Motor neuron (in vitro differentiated cells): ENCODE results near the gene ZDHHC24. TPM values are rescaled to one million over a fixed set of nuclear protein-coding genes. Genes with fewer than 3 reads are reported as not detected.
A peak's percentile ranks its signal among the peaks of the same experiment; 100 is the strongest.

Experiments used
- ATAC-seq, 8 experiments: fragments of 200-7000 bp; cut with Tn5 transposase; replicated peaks in 6 of 8; 2 replicates each; pipeline ENCODE4 v1.8.0; 2021; ENCODE audit warnings: mild to moderate bottlenecking in 8 of 8, moderate library complexity in 8 of 8
- H3K27ac ChIP-seq, 2 donors: fragments of 250-450 bp; sonication (Bioruptor Pico); 2 replicates each; pipeline ENCODE4 v1.9.0; 2021; ENCODE audit warnings: antibody characterized with exemption in 2 of 2, mild to moderate bottlenecking in 2 of 2, moderate library complexity in 1 of 2
- H3K4me1 ChIP-seq, 2 donors: fragments of 250-450 bp; sonication (Bioruptor Pico); replicated peaks in 1 of 2; 2 replicates each; pipeline ENCODE4 v1.6.1; 2021; ENCODE audit warnings: antibody characterized with exemption in 2 of 2, mild to moderate bottlenecking in 2 of 2, moderate library complexity in 1 of 2
- H3K4me3 ChIP-seq, 5 donors: fragments of 250-450 bp; sonication (Bioruptor Pico); 2 replicates each; pipeline ENCODE4 v1.9.0; 2021; ENCODE audit warnings: antibody characterized with exemption in 5 of 5, mild to moderate bottlenecking in 5 of 5, moderate library complexity in 4 of 5
- WGBS, 10 experiments: fragments of 450-650 bp; shearing (Covaris generic); methylation state at CpG; one replicate each; pipeline ENCODE4 v1.0.0; 2022; 5-methylcytosine and 5-hydroxymethylcytosine counted together
- in situ Hi-C, 9 experiments: fragments of 400-800 bp; cut with MboI; loops; one replicate each; pipeline ENCODE4 v1.15.0; 2021; ENCODE audit warnings: low sequenced_read_pairs in 9 of 9, low pct_unique_long_range_greater_than_20kb in 2 of 9; ENCODE audit not compliant: unreplicated experiment in 9 of 9
- total RNA-seq, 8 experiments: library from RNA; unstranded; fragments of 300-600 nt; gene quantifications; 2 replicates each; pipeline versions ENCODE4 v1.2.3 to v1.2.4, GENCODE V29; 2022

Gene ZDHHC24
- total RNA-seq, 8 experiments from 2014 or later: 5.2 to 12.7 (median 8.4) TPM

GRCh38 chr11:66562907-66563583 is 17.2 kb upstream of the ZDHHC24 start:
- in situ Hi-C loops: no loop called here
- 63 to 93% (median 77%) methylated on average over 3 to 11 of the region's 20 CpGs; no CpG with 5 or more reads in 6 of the 10 experiments for WGBS, 10 experiments
- Histone ChIP-seq H3K4me1 (no peaks in the 10 kb centered on the region), H3K27ac (no peak overlapping the region), H3K4me3 (no peak overlapping the region)
- no peak for ATAC-seq

- no peak for ATAC-seq
- no peak overlapping the region for H3K4me3 ChIP-seq
- no peaks in the 10 kb centered on the region for H3K4me1 ChIP-seq
- WGBS, 10 experiments: 38 to 70% methylated on average over 1 to 2 of the region's 2 CpGs; no CpG with 5 or more reads in 8 of the 10 experiments
- in situ Hi-C loops: no loop called here
- H3K27ac ChIP-seq: no peak overlapping the region
Measured at GRCh38 chr11:66562275-66562674, 16.4 kb upstream of the ZDHHC24 start.

GRCh38 chr11:66561975-66562248 is 16.1 kb upstream of the ZDHHC24 start:
- Histone ChIP-seq H3K27ac (no peak overlapping the region), H3K4me3 (no peak overlapping the region)
- ATAC-seq: no peak

GRCh38 chr11:66561178-66561974 is 15.5 kb upstream of the ZDHHC24 start:
- H3K4me1 ChIP-seq: no peaks in the 10 kb centered on the region
- ATAC-seq: peak in 2 of 8 experiments; percentile 16 to 18
- 60 to 85% methylated on average over 1 to 4 of the region's 14 CpGs; no CpG with 5 or more reads in 8 of the 10 experiments for WGBS, 10 experiments
- no peak overlapping the region for H3K27ac ChIP-seq
- H3K4me3 ChIP-seq: no peak overlapping the region
- in situ Hi-C loops: no loop called here

More at GRCh38 chr11:66561975-66562248, 16.1 kb upstream of the ZDHHC24 start:
- 85 to 100% (median 92%) methylated on average over 3 to 7 of the region's 9 CpGs; no CpG with 5 or more reads in 7 of the 10 experiments for WGBS, 10 experiments
- no peaks in the 10 kb centered on the region for H3K4me1 ChIP-seq
- in situ Hi-C loops: no loop called here

GRCh38 chr11:66559866-66560676 is 14.2 kb upstream of the ZDHHC24 start:
- no peak overlapping the region for H3K27ac ChIP-seq
- no peak overlapping the region for H3K4me3 ChIP-seq
- ATAC-seq: peak in 2 of 8 experiments; percentile 9 to 21
- H3K4me1 ChIP-seq: no peaks in the 10 kb centered on the region
- in situ Hi-C loops: no loop called here
- 43 to 93% methylated on average over 1 to 3 of the region's 27 CpGs; no CpG with 5 or more reads in 8 of the 10 experiments for WGBS, 10 experiments

GRCh38 chr11:66559142-66559865 is 13.5 kb upstream of the ZDHHC24 start:
- in situ Hi-C loops: no loop called here
- Histone ChIP-seq H3K4me1 (no peaks in the 10 kb centered on the region), H3K4me3 (no peak overlapping the region), H3K27ac (no peak overlapping the region)
- 70 to 90% (median 80%) methylated on average over 2 to 4 of the region's 50 CpGs; no CpG with 5 or more reads in 7 of the 10 experiments for WGBS, 10 experiments
- ATAC-seq: peak in 4 of 8 experiments; percentile 15 to 75 (median 44)

- H3K4me3 ChIP-seq: no peak overlapping the region
- in situ Hi-C loops: no loop called here
- H3K27ac ChIP-seq: no peak overlapping the region
- no peak for ATAC-seq
- 40 to 100% (median 97%) methylated on average over 1 to 8 of the region's 24 CpGs; no CpG with 5 or more reads in 5 of the 10 experiments for WGBS, 10 experiments
- H3K4me1 ChIP-seq: no peaks in the 10 kb centered on the region
Measured at GRCh38 chr11:66557733-66558326, 12.0 kb upstream of the ZDHHC24 start.

- in situ Hi-C loops: no loop called here
- Histone ChIP-seq H3K4me3 (no peak overlapping the region), H3K27ac (no peak overlapping the region), H3K4me1 (no peaks in the 10 kb centered on the region)
- ATAC-seq: no peak
- WGBS, 10 experiments: 55 to 94% (median 82%) methylated on average over 2 to 3 of the region's 7 CpGs; no CpG with 5 or more reads in 7 of the 10 experiments
Measured at GRCh38 chr11:66556086-66556485, 10.2 kb upstream of the ZDHHC24 start.

GRCh38 chr11:66555416-66555815 is 9.6 kb upstream of the ZDHHC24 start:
- H3K4me3 ChIP-seq: no peak overlapping the region
- no peak for ATAC-seq
- in situ Hi-C loops: no loop called here
- WGBS, 10 experiments: no CpG with 5 or more reads among the region's 3 CpGs
- H3K27ac ChIP-seq: no peak overlapping the region
- no peaks in the 10 kb centered on the region for H3K4me1 ChIP-seq

GRCh38 chr11:66554602-66555001 is 8.8 kb upstream of the ZDHHC24 start:
- in situ Hi-C loops: no loop called here
- WGBS, 10 experiments: 50 to 81% (median 69%) methylated on average over 1 to 5 of the region's 5 CpGs; no CpG with 5 or more reads in 3 of the 10 experiments
- no peak for ATAC-seq
- H3K27ac ChIP-seq: no peak overlapping the region
- H3K4me3 ChIP-seq: no peak overlapping the region
- H3K4me1 ChIP-seq: no peaks in the 10 kb centered on the region

- Histone ChIP-seq H3K4me3 (no peak overlapping the region), H3K27ac (no peak overlapping the region), H3K4me1 (peaks cover 12 to 14% of the 10 kb centered on the region in 2 donors)
- in situ Hi-C loops: no loop called here
- 14 to 100% (median 67%) methylated on average over 1 to 4 of the region's 4 CpGs; no CpG with 5 or more reads in 4 of the 10 experiments for WGBS, 10 experiments
- no peak for ATAC-seq
Measured at GRCh38 chr11:66550887-66551286, 5.0 kb upstream of the ZDHHC24 start.

GRCh38 chr11:66549696-66550095 is 3.8 kb upstream of the ZDHHC24 start:
- no peak overlapping the region for H3K27ac ChIP-seq
- 73 to 100% (median 93%) methylated on average over 2 to 3 of the region's 3 CpGs; no CpG with 5 or more reads in 7 of the 10 experiments for WGBS, 10 experiments
- in situ Hi-C loops: no loop called here
- ATAC-seq: no peak
- H3K4me1 ChIP-seq: peaks cover 16 to 19% of the 10 kb centered on the region in 2 donors
- no peak overlapping the region for H3K4me3 ChIP-seq
